Smooth muscle cell (in vitro differentiated cells): Measurements from ENCODE around the gene ICE1. TPM values are rescaled to one million over a fixed set of nuclear protein-coding genes. Genes with fewer than 3 reads are reported as not detected.
"Not testable (repeated sequence)": the region's sequence is repeated elsewhere in the genome, so short reads cannot be mapped to it uniquely, and the experiment has no call there.

Experiments used
- DNase-seq: peaks from one replicate; lab custom pipeline; 2025; ENCODE audit not compliant: unreplicated experiment; lab: John Stamatoyannopoulos, UW
- H2AFZ ChIP-seq: fragments of 200-600 bp; sonication (generic); 2 replicates; pipeline ENCODE4 v1.6.0; 2016; ENCODE audit warnings: antibody characterized with exemption, low read depth, mild to moderate bottlenecking
- H3F3A ChIP-seq: fragments of 200-600 bp; sonication (generic); 2 replicates; pipeline ENCODE4 v1.6.0; 2017; ENCODE audit warnings: antibody characterized with exemption, low read depth
- H3K27ac ChIP-seq: fragments of 200-600 bp; sonication (generic); 2 replicates; pipeline ENCODE4 v1.5.1; 2016; ENCODE audit warnings: low read depth, mild to moderate bottlenecking
- H3K27me3 ChIP-seq: fragments of 200-600 bp; sonication (generic); 2 replicates; pipeline ENCODE4 v1.6.1; 2016; ENCODE audit warnings: low read depth, mild to moderate bottlenecking
- H3K36me3 ChIP-seq: fragments of 200-600 bp; sonication (generic); 2 replicates; pipeline ENCODE4 v1.5.1; 2016; ENCODE audit warnings: low read depth
- H3K4me1 ChIP-seq: fragments of 200-600 bp; sonication (generic); 2 replicates; pipeline ENCODE4 v1.5.1; 2016; ENCODE audit warnings: low read depth
- H3K4me2 ChIP-seq: fragments of 200-600 bp; sonication (generic); 2 replicates; pipeline ENCODE4 v1.6.0; 2016; ENCODE audit warnings: mild to moderate bottlenecking
- H3K4me3 ChIP-seq: fragments of 200-600 bp; sonication (generic); 2 replicates; pipeline ENCODE4 v1.5.1; 2016; ENCODE audit warnings: mild to moderate bottlenecking
- H3K79me2 ChIP-seq: fragments of 200-600 bp; sonication (generic); 2 replicates; pipeline ENCODE4 v1.6.0; 2016; ENCODE audit warnings: low read depth, mild to moderate bottlenecking
- H3K9ac ChIP-seq: fragments of 200-600 bp; sonication (generic); 2 replicates; pipeline ENCODE4 v1.6.0; 2016; ENCODE audit warnings: low read depth
- H3K9me3 ChIP-seq: fragments of 200-600 bp; sonication (generic); replicated peaks from 2 replicates; pipeline ENCODE4 v1.5.1; 2016; ENCODE audit warnings: low read depth
- H4K20me1 ChIP-seq: fragments of 200-600 bp; sonication (generic); 2 replicates; pipeline ENCODE4 v1.6.0; 2016; ENCODE audit warnings: low read depth
- CTCF ChIP-seq: fragments of 200-600 bp; sonication (generic); IDR thresholded peaks from 2 replicates; pipeline ENCODE4 v1.5.1; 2017; ENCODE audit warnings: borderline replicate concordance, mild to moderate bottlenecking, antibody characterized with exemption; ENCODE audit not compliant: insufficient read depth, poor library complexity, severe bottlenecking
- WGBS: methylation state at CpG from one replicate; pipeline ENCODE4 v1.1.7; 2016; ENCODE audit warnings: low lambda C conversion rate; 5-methylcytosine and 5-hydroxymethylcytosine counted together
- polyA plus RNA-seq: library from polyadenylated mRNA; unstranded; fragments of >200 nt; fragmentation: Nextera tagmentation; extraction: Ambion mirVana; gene quantifications from 2 replicates; pipeline ENCODE4 v1.2.1, GENCODE V29; 2016
- total RNA-seq: library from RNA; depleted of rRNA; stranded (reverse); fragments of >200 nt; gene quantifications from 2 replicates; pipeline ENCODE4 v1.2.3, GENCODE V29; 2014

The ICE1 gene
- total and polyA plus RNA-seq, 2 experiments from 2014 or later = 10.2 to 25.4 TPM

GRCh38 chr5:5409151-5409810, 13.2 kb upstream of the ICE1 start:
- H3K4me3 ChIP-seq = no peak overlapping the region
- no peak overlapping the region for H3K9ac ChIP-seq
- no peak overlapping the region for H3K27ac ChIP-seq
- no peak overlapping the region for H3K4me2 ChIP-seq
- no peak for TF ChIP-seq CTCF
- no peak for DNase-seq
- no peaks in the 10 kb centered on the region for H3K27me3 ChIP-seq
- H3K4me1 ChIP-seq = no peaks in the 10 kb centered on the region
- no peaks in the 10 kb centered on the region for H3K79me2 ChIP-seq
- no peaks in the 10 kb centered on the region for H3K9me3 ChIP-seq
- H3K36me3 ChIP-seq = no peaks in the 10 kb centered on the region
- 96% methylated on average over 4 of the region's 4 CpGs for WGBS
- no peaks in the 10 kb centered on the region for H4K20me1 ChIP-seq
- H3F3A ChIP-seq = no peaks in the 10 kb centered on the region
- no peak overlapping the region for H2AFZ ChIP-seq

GRCh38 chr5:5413856-5414255, 8.6 kb upstream of the ICE1 start:
- 83% methylated on average over 5 of the region's 5 CpGs for WGBS
- not testable (repeated sequence) for H3K27me3 ChIP-seq, H4K20me1 ChIP-seq, H3K4me1 ChIP-seq, H3K9ac ChIP-seq, H3K4me3 ChIP-seq, DNase-seq, H3F3A ChIP-seq, H2AFZ ChIP-seq, H3K4me2 ChIP-seq, H3K36me3 ChIP-seq, H3K79me2 ChIP-seq, H3K27ac ChIP-seq, H3K9me3 ChIP-seq

GRCh38 chr5:5414999-5415398, 7.5 kb upstream of the ICE1 start:
- Histone ChIP-seq H3K79me2 (no peaks in the 10 kb centered on the region), H2AFZ (no peak overlapping the region), H3K9me3 (no peaks in the 10 kb centered on the region), H3K9ac (no peak overlapping the region), H3F3A (peaks cover 7% of the 10 kb centered on the region), H3K27me3 (no peaks in the 10 kb centered on the region), H3K27ac (no peak overlapping the region), H3K4me3 (no peak overlapping the region), H3K4me1 (peaks cover 3% of the 10 kb centered on the region), H4K20me1 (no peaks in the 10 kb centered on the region), H3K4me2 (no peak overlapping the region), H3K36me3 (no peaks in the 10 kb centered on the region)
- no peak for TF ChIP-seq CTCF
- no peak for DNase-seq
- 95% methylated on average over 5 of the region's 5 CpGs for WGBS

- no peak for TF ChIP-seq CTCF
- DNase-seq = no peak
- Histone ChIP-seq H3K4me3 (no peak overlapping the region), H3K27me3 (no peaks in the 10 kb centered on the region), H3K9ac (no peak overlapping the region), H2AFZ (no peak overlapping the region), H4K20me1 (no peaks in the 10 kb centered on the region), H3F3A (peaks cover 14% of the 10 kb centered on the region), H3K4me2 (no peak overlapping the region), H3K4me1 (peaks cover 3% of the 10 kb centered on the region), H3K79me2 (no peaks in the 10 kb centered on the region), H3K9me3 (no peaks in the 10 kb centered on the region), H3K36me3 (no peaks in the 10 kb centered on the region), H3K27ac (no peak overlapping the region)
- 93% methylated on average over 1 of the region's 2 CpGs for WGBS
Measured at GRCh38 chr5:5416733-5417132, 5.7 kb upstream of the ICE1 start.
